Measurements from ENCODE around the gene PRKCE.

DNA sequence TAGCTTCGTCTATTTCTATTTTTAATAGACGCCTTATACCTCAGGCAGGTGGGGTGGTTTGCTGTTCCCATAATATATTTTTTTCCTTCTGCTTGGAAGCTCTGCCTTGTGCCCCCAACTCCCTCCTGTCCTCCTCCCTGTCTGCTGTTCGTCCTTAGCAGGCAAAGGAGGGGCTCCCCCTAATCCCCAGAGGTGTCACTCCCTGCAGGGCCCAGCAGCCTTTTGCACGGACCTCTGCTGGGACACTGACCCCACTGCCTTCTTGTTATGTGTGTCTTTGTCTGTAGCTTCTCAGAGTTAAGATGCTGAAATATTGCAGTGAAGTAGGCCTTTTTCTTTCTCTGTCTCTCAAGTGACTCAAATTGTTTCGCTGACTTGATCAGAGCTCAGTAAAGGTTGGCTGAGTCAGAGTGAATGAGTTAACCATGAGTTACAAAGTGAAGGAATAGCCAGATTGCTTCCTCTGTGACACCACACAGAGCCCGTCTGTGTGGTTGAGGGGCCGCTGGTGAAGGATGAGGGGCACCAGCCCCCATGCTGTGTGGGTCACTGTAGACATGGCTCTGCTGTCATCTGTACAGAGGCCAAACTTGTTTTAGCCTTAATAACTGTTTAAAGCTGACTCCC lies 47.7 kb downstream of the PRKCE start:
- TF ChIP-seq CTCF (IDR thresholded peaks at IDR 0.05), result no peak
- TF ChIP-seq POLR2A (IDR thresholded peaks at IDR 0.05), result no peak
